Prostate gland (tissue), 2 donors: ENCODE results near the gene EIF4B.

Experiments
- CTCF ChIP-seq, 4 experiments: fragments of 200-600 bp in 2 of 4; fragments of 450-650 bp in 2 of 4; sonication (generic) in 2 of 4; IDR thresholded peaks; 1 replicate in 3 of 4; 2 replicates in 1 of 4; pipeline ENCODE4 v1.5.1; 2016 to 2019; ENCODE audit warnings: antibody characterized with exemption in 4 of 4, mild to moderate bottlenecking in 2 of 4, moderate library complexity in 2 of 4
- POLR2A ChIP-seq: fragments of 450-650 bp; IDR thresholded peaks from one replicate; pipeline ENCODE4 v1.6.1; 2016; ENCODE audit warnings: antibody characterized with exemption, mild to moderate bottlenecking

GRCh38 chr12:52980096-52980649 lies 26.1 kb upstream of the EIF4B start:
- TF ChIP-seq CTCF (IDR thresholded peaks at IDR 0.05) (no peak), POLR2A (no peak)
